A172 (cell line): ENCODE data around the gene OR5C1. TPM values are rescaled to one million over a fixed set of nuclear protein-coding genes. Genes with fewer than 3 reads are reported as not detected.
"Not testable (repeated sequence)": the region's sequence is repeated elsewhere in the genome, so short reads cannot be mapped to it uniquely, and the experiment has no call there.

Source experiments
- DNase-seq: peaks from one replicate; pipeline ENCODE4 v3.0.0-alpha.2; 2015; ENCODE audit warnings: low spot score
- total RNA-seq: library from RNA; depleted of rRNA; stranded (reverse); fragments of >200 nt; shearing (Covaris generic); gene quantifications from 2 replicates; pipeline ENCODE4 v1.2.3, GENCODE V29; 2014; rRNA removed

Gene OR5C1
- total RNA-seq, 1 experiment from 2014 or later = not detected

- DNase-seq = peak; percentile 90
Observed at GRCh38 chr9:122810306-122810946, 21.7 kb downstream of the OR5C1 start.

DNA sequence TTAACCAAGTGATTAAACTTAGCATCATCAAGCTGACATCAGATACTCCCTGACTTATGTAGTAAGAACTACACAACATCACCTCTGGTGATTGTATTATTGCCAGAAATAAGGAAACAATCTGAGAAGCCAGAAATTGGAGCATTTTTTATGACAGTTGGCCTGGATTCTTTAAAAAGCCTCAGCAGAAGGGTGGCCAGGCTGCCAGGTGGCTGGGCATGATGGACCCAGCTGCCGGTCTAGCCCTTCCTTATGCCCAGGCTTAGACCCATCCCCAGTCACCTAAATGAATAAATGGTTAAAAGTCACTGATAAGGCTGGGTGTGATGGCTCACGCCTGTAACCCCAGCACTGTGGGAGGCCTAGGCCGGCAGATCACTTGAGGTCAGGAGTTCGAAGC lies 24.0 kb downstream of the OR5C1 start:
- DNase-seq = no peak

DNA sequence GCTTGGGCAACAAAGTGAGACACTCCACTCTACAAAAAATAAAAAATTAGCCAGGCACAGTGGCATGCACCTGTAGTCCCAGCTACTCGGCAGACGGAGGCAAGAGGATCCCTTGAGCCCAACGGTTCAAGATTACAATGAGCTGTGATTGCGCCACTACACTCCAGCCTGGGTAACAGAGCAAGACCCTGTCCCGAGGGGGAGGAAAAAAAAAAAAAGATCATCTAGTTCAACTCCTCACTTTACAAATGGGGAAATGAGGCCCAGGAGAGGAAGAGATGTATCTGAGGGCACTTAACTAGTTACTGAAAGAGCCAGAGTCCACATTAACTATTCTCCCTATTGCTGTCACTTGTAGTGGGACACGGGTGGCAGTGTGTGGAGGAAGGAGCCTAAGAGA lies 25.8 kb downstream of the OR5C1 start:
- DNase-seq = no peak

DNA sequence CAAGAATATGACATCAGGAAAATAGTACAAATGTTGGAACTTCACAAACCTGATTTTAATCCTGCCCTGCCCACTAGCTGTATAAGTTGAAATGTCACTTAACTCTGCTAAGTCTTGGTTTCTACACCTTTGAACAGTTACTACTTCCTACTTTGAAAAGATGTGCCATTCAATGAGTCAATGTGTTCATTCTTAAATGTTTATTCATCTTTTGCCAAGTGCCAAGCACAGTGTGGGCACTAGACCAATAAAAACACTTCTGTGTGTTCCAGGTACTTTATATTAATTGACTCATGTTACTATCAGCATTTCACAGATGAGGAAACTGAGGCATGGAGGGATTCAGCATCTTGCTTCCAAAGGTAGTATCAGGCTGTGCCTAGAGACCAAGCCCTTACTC lies 26.8 kb downstream of the OR5C1 start:
- no peak for DNase-seq

- no peak for DNase-seq
Observed at GRCh38 chr9:122816163-122816867, 27.6 kb downstream of the OR5C1 start.

GRCh38 chr9:122819326-122819725 lies 30.6 kb downstream of the OR5C1 start:
- DNase-seq = no peak

DNA sequence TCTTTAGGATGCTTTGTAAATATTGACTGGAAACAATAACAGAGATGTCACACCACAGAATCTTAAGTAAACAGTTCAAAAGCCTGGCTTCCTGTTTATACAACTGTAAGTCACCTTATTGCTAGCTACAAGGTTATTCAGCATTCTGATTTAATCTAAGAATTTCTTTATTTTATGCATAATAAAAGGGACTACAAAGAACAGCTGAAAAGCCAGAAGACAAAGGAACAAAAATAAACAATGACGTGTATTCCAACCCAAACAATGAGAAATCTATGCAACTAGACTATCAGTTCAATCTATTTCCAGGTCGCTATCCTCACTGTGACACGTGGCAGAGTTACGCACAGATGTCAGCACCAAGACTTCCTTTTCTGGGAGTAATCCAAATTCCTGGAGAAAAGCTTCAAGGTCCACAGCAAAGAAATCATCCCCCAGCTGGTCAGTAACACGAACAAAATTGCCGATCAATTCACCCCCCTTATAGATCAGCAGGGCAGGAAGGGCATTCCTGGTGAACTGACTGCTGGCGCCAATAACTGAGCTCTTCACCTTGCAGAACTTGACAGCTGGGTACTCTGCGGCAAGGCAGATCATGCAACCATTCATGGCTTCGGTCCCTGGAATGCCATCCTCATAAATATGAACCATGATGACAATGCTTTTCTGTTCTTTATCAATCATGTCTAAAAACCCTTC lies 31.2 kb downstream of the OR5C1 start:
- DNase-seq = no peak

DNA sequence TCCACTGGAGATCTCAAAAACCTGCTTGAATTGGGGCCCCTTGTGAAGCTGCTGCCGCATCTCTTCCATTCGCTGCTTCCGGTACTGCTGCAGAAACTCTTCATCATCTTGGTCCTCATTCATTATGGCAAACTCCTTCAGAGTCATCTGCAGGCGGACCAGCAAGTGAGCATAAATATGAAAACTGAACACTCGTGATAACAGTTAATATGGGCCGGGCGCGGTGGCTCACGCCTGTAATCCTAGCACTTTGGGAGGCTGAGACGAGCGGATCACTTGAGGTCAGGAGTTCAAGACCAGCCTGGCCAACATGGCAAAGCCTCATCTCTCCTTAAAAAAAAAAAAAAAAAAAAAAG lies 31.7 kb downstream of the OR5C1 start:
- DNase-seq = no peak

DNA sequence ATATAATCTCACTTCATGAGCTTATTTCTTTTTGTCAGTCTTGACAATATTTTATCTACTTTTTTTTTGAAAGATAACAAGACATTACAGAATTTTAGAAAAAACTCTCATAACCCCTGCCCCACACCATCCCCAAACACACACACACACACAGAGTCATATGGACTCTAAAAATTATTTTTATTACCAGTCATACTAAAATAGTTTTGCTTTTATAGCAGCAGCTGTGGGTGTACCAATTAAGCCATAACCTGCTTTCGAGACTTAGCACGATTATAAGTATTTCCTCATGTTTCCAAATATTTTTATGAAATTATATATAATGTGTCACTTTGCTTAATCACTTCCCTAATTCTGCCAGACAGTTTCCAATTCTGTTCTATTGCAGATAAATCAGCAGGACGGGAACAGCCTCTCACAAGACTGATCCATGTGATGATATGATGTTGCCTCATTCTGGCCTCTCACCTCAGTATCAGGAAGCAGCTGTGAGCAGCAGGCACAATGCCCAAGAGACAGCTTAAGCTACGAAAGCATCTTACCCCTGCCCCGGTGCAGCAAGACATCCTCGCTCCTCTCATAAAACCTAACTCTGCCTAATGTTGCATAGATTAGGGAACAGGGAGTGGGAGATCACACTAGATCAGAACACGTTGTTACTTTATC lies 32.7 kb downstream of the OR5C1 start:
- DNase-seq = no peak

GRCh38 chr9:122822056-122822455 lies 33.3 kb downstream of the OR5C1 start:
- DNase-seq = no peak

- DNase-seq = no peak
Observed at GRCh38 chr9:122822938-122823337, 34.2 kb downstream of the OR5C1 start.

GRCh38 chr9:122827761-122828093 lies 39.0 kb downstream of the OR5C1 start:
- DNase-seq = peak; percentile 34

- not testable (repeated sequence) for DNase-seq
Observed at GRCh38 chr9:122828965-122829284, 40.2 kb downstream of the OR5C1 start.

- DNase-seq = no peak
Observed at GRCh38 chr9:122832194-122832593, 43.5 kb downstream of the OR5C1 start.

DNA sequence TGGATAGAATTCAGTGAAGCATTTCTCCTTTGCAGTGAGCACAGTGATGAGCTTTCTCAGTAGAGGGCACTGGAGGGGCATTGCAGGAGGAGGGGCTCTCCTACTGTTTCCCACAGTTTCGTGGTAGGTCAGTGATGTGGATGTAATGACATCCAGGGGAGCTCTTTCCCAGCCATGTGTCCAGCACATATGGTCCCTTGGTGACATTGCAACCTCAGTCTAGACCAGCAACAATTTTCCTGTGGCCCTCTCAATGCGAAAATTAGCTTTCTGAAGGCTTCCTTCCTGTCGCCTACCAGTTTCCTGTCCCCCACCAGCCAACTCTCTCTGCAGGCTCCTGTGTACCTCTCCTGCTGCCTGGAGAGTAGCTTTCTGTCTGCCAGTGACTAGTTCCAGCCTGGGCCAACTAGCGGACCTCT lies 46.6 kb downstream of the OR5C1 start:
- no peak for DNase-seq

- no peak for DNase-seq
Observed at GRCh38 chr9:122837266-122837850, 48.6 kb downstream of the OR5C1 start.

GRCh38 chr9:122838441-122838840 lies 49.7 kb downstream of the OR5C1 start:
- not testable (repeated sequence) for DNase-seq

Other genes starting within 250 kb of the OR5C1 start
- gene OR1N2, start 235.8 kb upstream of the OR5C1 start, total RNA-seq = not detected in 2 replicates
- not detected in 2 replicates for gene OR1L8, start 205.5 kb upstream of the OR5C1 start, total RNA-seq
- not detected in 2 replicates for gene OR1Q1, start 174.2 kb upstream of the OR5C1 start, total RNA-seq
- not detected in 2 replicates for gene OR1B1, start 131.3 kb upstream of the OR5C1 start, total RNA-seq
- gene OR1L1, start 127.2 kb upstream of the OR5C1 start, total RNA-seq = not detected in 2 replicates
- gene OR1L3, start 113.8 kb upstream of the OR5C1 start, total RNA-seq = not detected in 2 replicates
- gene OR1L4, start 64.9 kb upstream of the OR5C1 start, total RNA-seq = not detected in 2 replicates
- gene OR1L6, start 46.6 kb upstream of the OR5C1 start, total RNA-seq = not detected in 2 replicates
- gene OR1K1, start 11.2 kb downstream of the OR5C1 start, total RNA-seq = not detected in 2 replicates
- 51.6 and 54.3 TPM in 2 replicates for gene PDCL, start 39.7 kb downstream of the OR5C1 start, total RNA-seq
- gene RC3H2, start 116.4 kb downstream of the OR5C1 start, total RNA-seq = 59.9 and 62.0 TPM in 2 replicates
- gene ZBTB6, start 124.4 kb downstream of the OR5C1 start, total RNA-seq = 12.8 and 14.7 TPM in 2 replicates
- gene ZBTB26, start 142.6 kb downstream of the OR5C1 start, total RNA-seq = 6.1 and 10.2 TPM in 2 replicates
- gene RABGAP1, start 152.1 kb downstream of the OR5C1 start, total RNA-seq = 24.2 and 33.3 TPM in 2 replicates
- gene GPR21, start 244.7 kb downstream of the OR5C1 start, total RNA-seq = not detected in 2 replicates